Neural progenitor cell (in vitro differentiated cells): ENCODE data around the gene C11orf21. TPM values are rescaled to one million over a fixed set of nuclear protein-coding genes. Genes with fewer than 3 reads are reported as not detected.
A peak's percentile ranks its signal among the peaks of the same experiment; 100 is the strongest.

Source experiments
- DNase-seq: peaks from one replicate; pipeline ENCODE4 v3.0.0-alpha.2; 2016; ENCODE audit warnings: low spot score
- H2AFZ ChIP-seq: fragments of 200-600 bp; sonication (generic); replicated peaks from 2 replicates; pipeline ENCODE4 v1.6.1; 2016; ENCODE audit warnings: antibody characterized with exemption
- H3F3A ChIP-seq: fragments of 200-600 bp; sonication (generic); 2 replicates; pipeline ENCODE4 v1.6.1; 2016; ENCODE audit warnings: antibody characterized with exemption, low read depth
- H3K27ac ChIP-seq: fragments of 200-600 bp; sonication (generic); 2 replicates; pipeline ENCODE4 v1.5.1; 2016; ENCODE audit warnings: mild to moderate bottlenecking
- H3K27me3 ChIP-seq: fragments of 200-600 bp; sonication (generic); 2 replicates; pipeline ENCODE4 v1.6.1; 2016; ENCODE audit warnings: mild to moderate bottlenecking, moderate library complexity
- H3K36me3 ChIP-seq: fragments of 200-600 bp; sonication (generic); 2 replicates; pipeline ENCODE4 v1.5.1; 2016
- H3K4me1 ChIP-seq: fragments of 200-600 bp; sonication (generic); 2 replicates; pipeline ENCODE4 v1.6.1; 2016; ENCODE audit warnings: mixed run types
- H3K4me2 ChIP-seq: fragments of 200-600 bp; sonication (generic); 2 replicates; pipeline ENCODE4 v1.6.1; 2016
- H3K4me3 ChIP-seq: fragments of 200-600 bp; sonication (generic); 2 replicates; pipeline ENCODE4 v1.5.1; 2016
- H3K79me2 ChIP-seq: fragments of 200-600 bp; sonication (generic); 2 replicates; pipeline ENCODE4 v1.6.1; 2016; ENCODE audit warnings: low read depth
- H3K9ac ChIP-seq: fragments of 200-600 bp; sonication (generic); 2 replicates; pipeline ENCODE4 v1.6.1; 2016
- H3K9me3 ChIP-seq: fragments of 200-600 bp; sonication (generic); 2 replicates; pipeline ENCODE4 v1.5.1; 2016; ENCODE audit warnings: low read depth
- H4K20me1 ChIP-seq: fragments of 200-600 bp; sonication (generic); 2 replicates; pipeline ENCODE4 v1.6.1; 2016; ENCODE audit warnings: low read depth
- H3K27ac Mint-ChIP-seq: 3 replicates; pipeline ENCODE4 v1.8.0; 2021; ENCODE audit warnings: mixed read lengths
- H3K27me3 Mint-ChIP-seq: 2 replicates; pipeline ENCODE4 v1.8.0; 2022; ENCODE audit warnings: low read depth, mild to moderate bottlenecking, inconsistent platforms, moderate library complexity, mixed read lengths; ENCODE audit not compliant: insufficient read depth
- H3K36me3 Mint-ChIP-seq: 3 replicates; pipeline ENCODE4 v1.8.0; 2021; ENCODE audit warnings: mixed read lengths
- H3K4me1 Mint-ChIP-seq: 3 replicates; pipeline ENCODE4 v1.8.0; 2021; ENCODE audit warnings: mixed read lengths
- H3K4me3 Mint-ChIP-seq: 3 replicates; pipeline ENCODE4 v1.8.0; 2021; ENCODE audit warnings: mild to moderate bottlenecking, moderate library complexity, mixed read lengths
- H3K9me3 Mint-ChIP-seq: 3 replicates; pipeline ENCODE4 v1.8.0; 2020; ENCODE audit warnings: mixed read lengths
- CTCF ChIP-seq: fragments of 200-600 bp; sonication (generic); IDR thresholded peaks from 2 replicates; pipeline ENCODE4 v1.5.1; 2017; ENCODE audit warnings: antibody characterized with exemption, mild to moderate bottlenecking
- EZH2 ChIP-seq: fragments of 200-600 bp; sonication (generic); IDR thresholded peaks from 2 replicates; pipeline ENCODE4 v1.6.1; 2017; ENCODE audit warnings: antibody characterized with exemption, mild to moderate bottlenecking, moderate library complexity
- EZH2phosphoT487 ChIP-seq: fragments of 200-600 bp; sonication (generic); IDR thresholded peaks from 2 replicates; pipeline ENCODE4 v1.6.1; 2017; ENCODE audit warnings: antibody characterized with exemption
- total RNA-seq: library from RNA; depleted of rRNA; stranded (reverse); fragments of >200 nt; gene quantifications from 2 replicates; pipeline ENCODE4 v1.2.3, GENCODE V29; 2015; ENCODE audit warnings: low replicate concordance

Gene C11orf21
- total RNA-seq, 1 donor from 2014 or later = not detected

DNA sequence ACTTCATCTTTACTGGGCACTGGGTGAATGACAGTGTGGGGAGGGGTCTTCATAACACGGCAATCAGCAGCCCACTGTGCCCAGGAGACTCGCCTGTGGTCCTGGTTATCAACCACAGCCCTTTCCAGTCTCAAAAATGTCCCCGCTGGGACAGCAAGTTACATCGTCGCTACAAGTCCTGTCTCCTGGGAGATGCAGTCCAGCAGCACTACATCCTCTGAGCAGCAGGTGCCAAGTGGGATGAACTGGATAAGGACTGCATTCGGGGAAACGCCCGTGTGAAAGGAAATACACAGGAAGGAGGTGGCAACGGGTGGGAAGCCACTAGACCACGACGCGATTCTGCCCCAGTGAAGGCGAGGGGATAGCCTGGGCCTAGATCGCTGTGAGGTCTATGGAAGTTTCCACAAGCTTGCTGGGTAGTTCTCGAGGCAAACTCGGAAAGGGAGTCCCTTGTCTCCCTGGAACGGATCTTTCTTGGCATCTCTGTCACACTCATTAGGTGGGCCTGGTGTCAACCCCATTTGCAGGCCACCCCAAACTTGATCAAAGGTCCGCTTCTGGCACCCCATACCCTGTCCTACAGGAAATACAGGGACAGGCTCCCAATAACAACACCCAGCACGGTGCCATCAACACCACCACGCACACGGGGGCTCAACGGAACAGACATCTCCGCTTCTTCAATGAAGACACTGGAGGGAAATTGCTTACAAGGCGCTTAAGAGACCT lies 35.7 kb downstream of the C11orf21 start:
- Histone ChIP-seq H3K4me1 (peaks cover 13% of the 10 kb centered on the region), H4K20me1 (no peaks in the 10 kb centered on the region), H3K79me2 (no peaks in the 10 kb centered on the region), H3K4me3 (no peak overlapping the region), H3K9ac (no peak overlapping the region), H3K4me2 (no peak overlapping the region), H3K36me3 (no peaks in the 10 kb centered on the region), H3F3A (no peaks in the 10 kb centered on the region), H3K27me3 (peaks cover 67% of the 10 kb centered on the region), H2AFZ (no peak overlapping the region), H3K9me3 (no peaks in the 10 kb centered on the region), H3K27ac (no peak overlapping the region)
- Mint-ChIP-seq H3K9me3 (no peaks in the 10 kb centered on the region), H3K4me1 (peaks cover 9% of the 10 kb centered on the region), H3K36me3 (no peaks in the 10 kb centered on the region), H3K4me3 (peak overlapping the region; percentile 60), H3K27me3 (peaks cover 29% of the 10 kb centered on the region), H3K27ac (no peak overlapping the region)
- no peak for DNase-seq
- TF ChIP-seq EZH2 (no peak), EZH2phosphoT487 (no peak), CTCF (no peak)

DNA sequence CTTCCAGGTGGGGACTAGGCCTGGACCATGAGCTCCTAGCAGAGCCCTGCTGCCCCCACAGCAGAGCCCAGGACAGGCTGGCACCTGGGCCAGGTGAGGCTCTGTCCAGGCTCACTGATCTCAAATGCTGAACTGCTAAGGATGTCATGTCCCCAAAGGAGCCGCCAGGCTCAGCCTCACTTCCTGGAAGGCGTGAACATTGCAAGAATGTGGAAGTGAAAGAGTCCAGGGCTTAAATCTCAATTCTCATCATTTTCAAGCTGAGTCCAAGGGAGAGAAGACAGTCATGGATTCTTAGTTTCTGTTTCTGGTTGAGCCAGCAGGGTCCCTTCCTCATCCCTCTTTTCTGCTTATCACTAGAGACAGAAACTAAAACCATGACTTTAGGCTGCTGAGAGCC lies 36.3 kb downstream of the C11orf21 start:
- H3K27me3 Mint-ChIP-seq = peaks cover 26% of the 10 kb centered on the region
- H3K27me3 ChIP-seq = peaks cover 61% of the 10 kb centered on the region
- no peak overlapping the region for H3K27ac ChIP-seq
- H4K20me1 ChIP-seq = no peaks in the 10 kb centered on the region
- no peaks in the 10 kb centered on the region for H3K9me3 ChIP-seq
- no peaks in the 10 kb centered on the region for H3K9me3 Mint-ChIP-seq
- H3K27ac Mint-ChIP-seq = no peak overlapping the region
- no peak overlapping the region for H3K4me3 ChIP-seq
- peak overlapping the region; percentile 43 for H3K4me3 Mint-ChIP-seq
- H3K36me3 ChIP-seq = no peaks in the 10 kb centered on the region
- H3K79me2 ChIP-seq = no peaks in the 10 kb centered on the region
- no peak overlapping the region for H3K4me2 ChIP-seq
- TF ChIP-seq EZH2phosphoT487 (no peak), EZH2 (no peak)
- no peaks in the 10 kb centered on the region for H3K36me3 Mint-ChIP-seq
- no peak overlapping the region for H3K9ac ChIP-seq
- H3F3A ChIP-seq = no peaks in the 10 kb centered on the region
- no peak overlapping the region for H2AFZ ChIP-seq
- no peak for DNase-seq
- peaks cover 13% of the 10 kb centered on the region for H3K4me1 ChIP-seq
- H3K4me1 Mint-ChIP-seq = peaks cover 9% of the 10 kb centered on the region

- H3K9me3 ChIP-seq = no peaks in the 10 kb centered on the region
- H3K79me2 ChIP-seq = no peaks in the 10 kb centered on the region
- no peaks in the 10 kb centered on the region for H4K20me1 ChIP-seq
- peaks cover 9% of the 10 kb centered on the region for H3K4me1 Mint-ChIP-seq
- no peak overlapping the region for H3K4me3 Mint-ChIP-seq
- no peak overlapping the region for H3K27ac ChIP-seq
- H3F3A ChIP-seq = no peaks in the 10 kb centered on the region
- no peak for TF ChIP-seq EZH2phosphoT487
- no peak for TF ChIP-seq CTCF
- DNase-seq = no peak
- peaks cover 25% of the 10 kb centered on the region for H3K27me3 Mint-ChIP-seq
- H3K27ac Mint-ChIP-seq = no peak overlapping the region
- H3K36me3 ChIP-seq = no peaks in the 10 kb centered on the region
- H3K36me3 Mint-ChIP-seq = no peaks in the 10 kb centered on the region
- no peak overlapping the region for H3K9ac ChIP-seq
- H2AFZ ChIP-seq = no peak overlapping the region
- H3K4me2 ChIP-seq = no peak overlapping the region
- no peaks in the 10 kb centered on the region for H3K9me3 Mint-ChIP-seq
- peaks cover 13% of the 10 kb centered on the region for H3K4me1 ChIP-seq
- peaks cover 52% of the 10 kb centered on the region for H3K27me3 ChIP-seq
- H3K4me3 ChIP-seq = no peak overlapping the region
Measured at GRCh38 chr11:2264366-2265053, 37.2 kb downstream of the C11orf21 start.
